ENCODE results near the gene PARP3.

- TF ChIP-seq CTCF (IDR thresholded peaks at IDR 0.05 in 8 of 11, conservative IDR thresholded peaks at IDR 0.05 in 3 of 11) (no peak), POLR2AphosphoS5 (IDR thresholded peaks at IDR 0.05) (no peak), POLR2A (IDR thresholded peaks at IDR 0.05) (no peak)
These were observed 7.9 kb upstream of the PARP3 start for GRCh38 chr3:51934139-51934850.
